WTC11 (cell line): ENCODE data around the gene SPATA45. TPM values are rescaled to one million over a fixed set of nuclear protein-coding genes. Genes with fewer than 3 reads are reported as not detected.
"Not testable (repeated sequence)": the region's sequence is repeated elsewhere in the genome, so short reads cannot be mapped to it uniquely, and the experiment has no call there.

Source experiments
- ATAC-seq: fragments of 200-7000 bp; cut with Tn5 transposase; 2 replicates; pipeline ENCODE4 v1.10.0; 2021; ENCODE audit warnings: mild to moderate bottlenecking, moderate library complexity
- CTCF ChIA-PET: fragments of 300-600 bp; sonication (Branson Sonifier 250); formaldehyde crosslinking; loops from one replicate; lab custom pipeline; 2021; ENCODE audit warnings: antibody characterized with exemption; lab: Charles Lee
- POLR2A ChIA-PET: fragments of 350-600 bp; sonication (Branson Sonifier 250); formaldehyde crosslinking; loops from one replicate; lab custom pipeline; 2021; ENCODE audit warnings: antibody characterized with exemption; lab: Charles Lee
- DNase-seq: peaks from one replicate; pipeline ENCODE4 v3.0.0; 2021; ENCODE audit warnings: low spot score
- H3K27ac Mint-ChIP-seq: 2 replicates; pipeline ENCODE4 v1.8.0; 2021; ENCODE audit warnings: mixed read lengths
- H3K27me3 Mint-ChIP-seq: 2 replicates; pipeline ENCODE4 v1.8.0; 2021; ENCODE audit warnings: low read depth, mild to moderate bottlenecking, moderate library complexity, mixed read lengths
- H3K36me3 Mint-ChIP-seq: 2 replicates; pipeline ENCODE4 v1.8.0; 2021; ENCODE audit warnings: mixed read lengths
- H3K4me1 Mint-ChIP-seq: 2 replicates; pipeline ENCODE4 v1.8.0; 2022; ENCODE audit warnings: mixed read lengths
- H3K4me3 Mint-ChIP-seq: 2 replicates; pipeline ENCODE4 v1.8.0; 2021; ENCODE audit warnings: mild to moderate bottlenecking, moderate library complexity, mixed read lengths
- H3K9me3 Mint-ChIP-seq: 2 replicates; pipeline ENCODE4 v1.8.0; 2021; ENCODE audit warnings: mixed read lengths
- AR ChIP-seq: fragments of 250-450 bp; sonication (Bioruptor Pico); IDR thresholded peaks from 2 replicates; pipeline ENCODE4 v1.9.0; 2021; ENCODE audit warnings: mild to moderate bottlenecking
- FOXK1 ChIP-seq: sonication (generic); formaldehyde crosslinking; IDR thresholded peaks from 2 replicates; pipeline ENCODE4 v1.8.0; 2022; ENCODE audit warnings: mild to moderate bottlenecking, moderate library complexity, missing genetic modification reagents
- HMGA2 ChIP-seq: fragments of 250-450 bp; sonication (Bioruptor Pico); IDR thresholded peaks from 2 replicates; pipeline ENCODE4 v1.4.0; 2021; ENCODE audit warnings: mild to moderate bottlenecking, moderate library complexity
- NFYB ChIP-seq: sonication (generic); formaldehyde crosslinking; conservative IDR thresholded peaks from 2 replicates; pipeline ENCODE4 v1.8.0; 2022; ENCODE audit warnings: low read depth, missing genetic modification reagents
- OVOL2 ChIP-seq: fragments of 250-450 bp; sonication (Bioruptor Pico); IDR thresholded peaks from 2 replicates; pipeline ENCODE4 v1.9.0; 2021; ENCODE audit warnings: mild to moderate bottlenecking, borderline replicate concordance
- RELA ChIP-seq: sonication (generic); formaldehyde crosslinking; IDR thresholded peaks from 2 replicates; pipeline ENCODE4 v1.8.1; 2022; ENCODE audit warnings: missing genetic modification reagents, mild to moderate bottlenecking, borderline replicate concordance
- RORB ChIP-seq: fragments of 250-450 bp; sonication (Bioruptor Pico); IDR thresholded peaks from 2 replicates; pipeline ENCODE4 v1.9.0; 2021; ENCODE audit warnings: mild to moderate bottlenecking
- SMAD3 ChIP-seq: sonication (generic); formaldehyde crosslinking; IDR thresholded peaks from 2 replicates; pipeline ENCODE4 v1.8.0; 2022; ENCODE audit warnings: missing genetic modification reagents, mild to moderate bottlenecking, borderline replicate concordance
- SOX15 ChIP-seq: fragments of 250-450 bp; sonication (Bioruptor Pico); IDR thresholded peaks from 2 replicates; pipeline ENCODE4 v1.9.0; 2021; ENCODE audit warnings: mild to moderate bottlenecking
- ZNF219 ChIP-seq: sonication (generic); formaldehyde crosslinking; IDR thresholded peaks from 2 replicates; pipeline ENCODE4 v1.8.0; 2023; ENCODE audit warnings: missing genetic modification reagents, mild to moderate bottlenecking, borderline replicate concordance
- ZNF263 ChIP-seq: sonication (generic); formaldehyde crosslinking; IDR thresholded peaks from 2 replicates; pipeline ENCODE4 v1.8.1; 2022; ENCODE audit warnings: low read depth, mild to moderate bottlenecking, moderate library complexity, missing genetic modification reagents
- ZNF317 ChIP-seq: sonication (generic); formaldehyde crosslinking; IDR thresholded peaks from 2 replicates; pipeline ENCODE4 v1.8.1; 2023; ENCODE audit warnings: low read depth, mild to moderate bottlenecking, moderate library complexity, missing genetic modification reagents, borderline replicate concordance
- ZNF423 ChIP-seq: fragments of 250-450 bp; sonication (Bioruptor Pico); IDR thresholded peaks from 2 replicates; pipeline ENCODE4 v2.1.2; 2022; ENCODE audit warnings: mild to moderate bottlenecking, moderate library complexity
- total RNA-seq: library from RNA; stranded (reverse); gene quantifications from 3 replicates; pipeline ENCODE4 v1.2.3, GENCODE V29; 2021
- TF ChIP-seq, protein P1 (sequence below): fragments of 250-450 bp; sonication (Bioruptor Pico); IDR thresholded peaks from 2 replicates; pipeline ENCODE4 v1.8.0; 2021; ENCODE audit warnings: mild to moderate bottlenecking
- TF ChIP-seq, protein P2 (sequence below): sonication (generic); formaldehyde crosslinking; IDR thresholded peaks from 2 replicates; pipeline ENCODE4 v1.8.0; 2022; ENCODE audit warnings: mild to moderate bottlenecking, missing genetic modification reagents
- TF ChIP-seq, protein P3 (sequence below): sonication (generic); formaldehyde crosslinking; IDR thresholded peaks from 2 replicates; pipeline ENCODE4 v1.8.1; 2023; ENCODE audit warnings: mild to moderate bottlenecking, missing genetic modification reagents, borderline replicate concordance
- TF ChIP-seq, protein P4 (sequence below): sonication (generic); formaldehyde crosslinking; IDR thresholded peaks from 2 replicates; pipeline ENCODE4 v1.8.1; 2022; ENCODE audit warnings: missing genetic modification reagents, borderline replicate concordance
- TF ChIP-seq, protein P5 (sequence below): sonication (generic); formaldehyde crosslinking; IDR thresholded peaks from 2 replicates; pipeline ENCODE4 v1.8.1; 2023; ENCODE audit warnings: mild to moderate bottlenecking, missing genetic modification reagents, moderate library complexity

Gene SPATA45
- total RNA-seq, 1 experiment from 2014 or later: 0.90 TPM

DNA sequence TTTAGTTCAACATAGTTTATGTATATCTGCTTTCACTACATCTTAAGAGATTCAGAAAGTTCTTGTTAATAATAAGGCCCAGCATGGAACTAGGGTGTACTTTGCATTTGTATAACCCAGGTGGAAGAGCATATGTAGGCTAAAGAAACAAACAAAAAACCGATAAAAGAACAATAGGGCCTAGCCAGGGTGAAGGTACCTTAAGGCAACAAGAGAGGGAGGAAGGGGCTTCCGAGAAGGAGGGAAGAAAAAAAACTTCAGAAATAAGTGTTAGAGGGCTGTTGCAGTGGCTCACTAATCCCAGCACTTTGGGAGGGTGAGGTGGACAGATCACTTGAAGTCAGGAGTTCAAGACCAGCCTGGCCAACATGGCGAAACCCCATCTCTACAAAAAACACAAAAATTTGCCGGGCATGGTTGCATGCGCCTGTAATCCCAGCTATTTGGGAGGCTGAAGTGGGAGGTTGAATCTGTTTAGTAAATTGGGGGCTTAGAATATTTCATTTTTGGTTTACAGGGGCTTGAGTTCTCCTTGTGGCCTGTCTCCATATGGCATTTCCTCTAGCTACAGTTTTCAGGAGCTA, 4.7 kb upstream of the SPATA45 start:
- Mint-ChIP-seq H3K4me3 (peak overlapping the region; percentile 29; the same call in 1 of the 2 replicates), H3K27ac (peak overlapping the region; percentile 84), H3K27me3 (peaks cover 19% of the 10 kb centered on the region), H3K36me3 (peaks cover 23% of the 10 kb centered on the region), H3K9me3 (peaks cover 15% of the 10 kb centered on the region), H3K4me1 (peaks cover 44% of the 10 kb centered on the region)
- CTCF ChIA-PET: interaction anchor here (1.1 kb wide), 1 partner anchor 37 kb away, joined by 6 read pairs; no protein-coding TSS in a partner anchor
- TF ChIP-seq, protein P1, sequence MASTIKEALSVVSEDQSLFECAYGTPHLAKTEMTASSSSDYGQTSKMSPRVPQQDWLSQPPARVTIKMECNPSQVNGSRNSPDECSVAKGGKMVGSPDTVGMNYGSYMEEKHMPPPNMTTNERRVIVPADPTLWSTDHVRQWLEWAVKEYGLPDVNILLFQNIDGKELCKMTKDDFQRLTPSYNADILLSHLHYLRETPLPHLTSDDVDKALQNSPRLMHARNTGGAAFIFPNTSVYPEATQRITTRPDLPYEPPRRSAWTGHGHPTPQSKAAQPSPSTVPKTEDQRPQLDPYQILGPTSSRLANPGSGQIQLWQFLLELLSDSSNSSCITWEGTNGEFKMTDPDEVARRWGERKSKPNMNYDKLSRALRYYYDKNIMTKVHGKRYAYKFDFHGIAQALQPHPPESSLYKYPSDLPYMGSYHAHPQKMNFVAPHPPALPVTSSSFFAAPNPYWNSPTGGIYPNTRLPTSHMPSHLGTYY (CRISPR knock-in tag): peak; percentile 27; the same call in 1 of the 2 replicates
- TF ChIP-seq, protein P2, sequence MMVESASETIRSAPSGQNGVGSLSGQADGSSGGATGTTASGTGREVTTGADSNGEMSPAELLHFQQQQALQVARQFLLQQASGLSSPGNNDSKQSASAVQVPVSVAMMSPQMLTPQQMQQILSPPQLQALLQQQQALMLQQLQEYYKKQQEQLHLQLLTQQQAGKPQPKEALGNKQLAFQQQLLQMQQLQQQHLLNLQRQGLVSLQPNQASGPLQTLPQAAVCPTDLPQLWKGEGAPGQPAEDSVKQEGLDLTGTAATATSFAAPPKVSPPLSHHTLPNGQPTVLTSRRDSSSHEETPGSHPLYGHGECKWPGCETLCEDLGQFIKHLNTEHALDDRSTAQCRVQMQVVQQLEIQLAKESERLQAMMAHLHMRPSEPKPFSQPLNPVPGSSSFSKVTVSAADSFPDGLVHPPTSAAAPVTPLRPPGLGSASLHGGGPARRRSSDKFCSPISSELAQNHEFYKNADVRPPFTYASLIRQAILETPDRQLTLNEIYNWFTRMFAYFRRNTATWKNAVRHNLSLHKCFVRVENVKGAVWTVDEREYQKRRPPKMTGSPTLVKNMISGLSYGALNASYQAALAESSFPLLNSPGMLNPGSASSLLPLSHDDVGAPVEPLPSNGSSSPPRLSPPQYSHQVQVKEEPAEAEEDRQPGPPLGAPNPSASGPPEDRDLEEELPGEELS (CRISPR knock-in tag): peak; percentile 65; the same call in 1 of the 2 replicates
- 0 out of 2 replicates have a peak, but pooled peaks have one; percentile 23 for TF ChIP-seq SMAD3 (CRISPR knock-in tag)
- TF ChIP-seq, protein P3, sequence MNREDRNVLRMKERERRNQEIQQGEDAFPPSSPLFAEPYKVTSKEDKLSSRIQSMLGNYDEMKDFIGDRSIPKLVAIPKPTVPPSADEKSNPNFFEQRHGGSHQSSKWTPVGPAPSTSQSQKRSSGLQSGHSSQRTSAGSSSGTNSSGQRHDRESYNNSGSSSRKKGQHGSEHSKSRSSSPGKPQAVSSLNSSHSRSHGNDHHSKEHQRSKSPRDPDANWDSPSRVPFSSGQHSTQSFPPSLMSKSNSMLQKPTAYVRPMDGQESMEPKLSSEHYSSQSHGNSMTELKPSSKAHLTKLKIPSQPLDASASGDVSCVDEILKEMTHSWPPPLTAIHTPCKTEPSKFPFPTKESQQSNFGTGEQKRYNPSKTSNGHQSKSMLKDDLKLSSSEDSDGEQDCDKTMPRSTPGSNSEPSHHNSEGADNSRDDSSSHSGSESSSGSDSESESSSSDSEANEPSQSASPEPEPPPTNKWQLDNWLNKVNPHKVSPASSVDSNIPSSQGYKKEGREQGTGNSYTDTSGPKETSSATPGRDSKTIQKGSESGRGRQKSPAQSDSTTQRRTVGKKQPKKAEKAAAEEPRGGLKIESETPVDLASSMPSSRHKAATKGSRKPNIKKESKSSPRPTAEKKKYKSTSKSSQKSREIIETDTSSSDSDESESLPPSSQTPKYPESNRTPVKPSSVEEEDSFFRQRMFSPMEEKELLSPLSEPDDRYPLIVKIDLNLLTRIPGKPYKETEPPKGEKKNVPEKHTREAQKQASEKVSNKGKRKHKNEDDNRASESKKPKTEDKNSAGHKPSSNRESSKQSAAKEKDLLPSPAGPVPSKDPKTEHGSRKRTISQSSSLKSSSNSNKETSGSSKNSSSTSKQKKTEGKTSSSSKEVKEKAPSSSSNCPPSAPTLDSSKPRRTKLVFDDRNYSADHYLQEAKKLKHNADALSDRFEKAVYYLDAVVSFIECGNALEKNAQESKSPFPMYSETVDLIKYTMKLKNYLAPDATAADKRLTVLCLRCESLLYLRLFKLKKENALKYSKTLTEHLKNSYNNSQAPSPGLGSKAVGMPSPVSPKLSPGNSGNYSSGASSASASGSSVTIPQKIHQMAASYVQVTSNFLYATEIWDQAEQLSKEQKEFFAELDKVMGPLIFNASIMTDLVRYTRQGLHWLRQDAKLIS (CRISPR knock-in tag): no peak
- no peak for TF ChIP-seq RORB (CRISPR knock-in tag)
- no peak for TF ChIP-seq AR
- ATAC-seq (peak; percentile 94), DNase-seq (no peak)
- POLR2A ChIA-PET: no interaction called here

DNA sequence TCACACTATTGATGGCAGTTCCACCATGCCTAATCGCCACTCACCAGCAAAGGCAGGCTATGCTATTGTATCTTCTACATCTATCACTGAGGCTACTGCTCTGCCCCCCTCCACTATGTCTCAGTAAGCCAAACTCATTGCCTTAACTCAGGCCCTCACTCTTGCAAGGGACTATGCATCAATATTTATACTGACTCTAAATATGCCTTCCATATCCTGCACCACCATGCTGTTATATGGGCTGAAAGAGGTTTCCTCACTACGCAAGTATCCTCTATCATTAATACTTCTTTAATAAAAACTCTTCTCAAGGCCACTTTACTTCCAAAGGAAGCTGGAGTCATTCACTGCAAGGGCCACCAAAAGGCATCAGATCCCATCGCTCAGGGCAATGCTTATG, 2.9 kb downstream of the SPATA45 start:
- H3K27ac Mint-ChIP-seq, CTCF ChIA-PET: not testable (repeated sequence)
- POLR2A ChIA-PET: interaction anchor here (1.0 kb wide), 1 partner anchor 16 kb away, joined by 3 read pairs; no protein-coding TSS in a partner anchor

DNA sequence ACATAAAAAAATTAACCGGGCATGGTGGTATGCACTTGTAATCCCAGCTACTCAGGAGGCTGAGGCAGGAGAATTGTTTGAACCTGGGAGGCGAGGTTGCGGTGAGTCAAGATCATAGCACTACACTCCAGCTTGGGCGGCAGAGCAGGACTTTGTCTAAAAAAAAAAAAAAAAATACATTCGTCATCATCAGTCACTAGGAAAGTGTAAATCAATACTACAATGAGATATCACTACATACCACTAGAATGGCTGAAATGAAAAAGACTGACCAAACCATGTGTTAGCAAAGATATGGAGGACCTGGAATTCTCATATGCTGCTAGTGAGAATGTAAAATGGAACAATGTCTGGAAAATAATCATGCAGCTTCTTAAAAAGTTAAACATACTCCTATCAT, 9.3 kb downstream of the SPATA45 start:
- Mint-ChIP-seq H3K36me3 (no peaks in the 10 kb centered on the region), H3K9me3 (no peaks in the 10 kb centered on the region), H3K4me3 (no peak overlapping the region), H3K27me3 (peaks cover 3% of the 10 kb centered on the region), H3K27ac (no peak overlapping the region), H3K4me1 (no peaks in the 10 kb centered on the region)
- ATAC-seq: no peak
- DNase-seq: no peak
- CTCF ChIA-PET: no interaction called here
- POLR2A ChIA-PET: no interaction called here
- TF ChIP-seq SOX15 (no peak), ZNF317 (CRISPR knock-in tag) (no peak), ZNF219 (no peak), NFYB (no peak), FOXK1 (CRISPR knock-in tag) (no peak), OVOL2 (CRISPR knock-in tag) (no peak), ZNF263 (CRISPR knock-in tag) (no peak), ZNF423 (CRISPR knock-in tag) (no peak), HMGA2 (no peak), RELA (CRISPR knock-in tag) (no peak)
- TF ChIP-seq, protein P4, sequence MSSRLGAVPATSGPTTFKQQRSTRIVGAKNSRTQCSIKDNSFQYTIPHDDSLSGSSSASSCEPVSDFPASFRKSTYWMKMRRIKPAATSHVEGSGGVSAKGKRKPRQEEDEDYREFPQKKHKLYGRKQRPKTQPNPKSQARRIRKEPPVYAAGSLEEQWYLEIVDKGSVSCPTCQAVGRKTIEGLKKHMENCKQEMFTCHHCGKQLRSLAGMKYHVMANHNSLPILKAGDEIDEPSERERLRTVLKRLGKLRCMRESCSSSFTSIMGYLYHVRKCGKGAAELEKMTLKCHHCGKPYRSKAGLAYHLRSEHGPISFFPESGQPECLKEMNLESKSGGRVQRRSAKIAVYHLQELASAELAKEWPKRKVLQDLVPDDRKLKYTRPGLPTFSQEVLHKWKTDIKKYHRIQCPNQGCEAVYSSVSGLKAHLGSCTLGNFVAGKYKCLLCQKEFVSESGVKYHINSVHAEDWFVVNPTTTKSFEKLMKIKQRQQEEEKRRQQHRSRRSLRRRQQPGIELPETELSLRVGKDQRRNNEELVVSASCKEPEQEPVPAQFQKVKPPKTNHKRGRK (CRISPR knock-in tag): no peak
- TF ChIP-seq, protein P5, sequence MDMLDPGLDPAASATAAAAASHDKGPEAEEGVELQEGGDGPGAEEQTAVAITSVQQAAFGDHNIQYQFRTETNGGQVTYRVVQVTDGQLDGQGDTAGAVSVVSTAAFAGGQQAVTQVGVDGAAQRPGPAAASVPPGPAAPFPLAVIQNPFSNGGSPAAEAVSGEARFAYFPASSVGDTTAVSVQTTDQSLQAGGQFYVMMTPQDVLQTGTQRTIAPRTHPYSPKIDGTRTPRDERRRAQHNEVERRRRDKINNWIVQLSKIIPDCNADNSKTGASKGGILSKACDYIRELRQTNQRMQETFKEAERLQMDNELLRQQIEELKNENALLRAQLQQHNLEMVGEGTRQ (CRISPR knock-in tag): no peak

More for the DNA sequence above, 2.9 kb downstream of the SPATA45 start:
- not testable (repeated sequence) for H3K36me3 Mint-ChIP-seq, H3K4me3 Mint-ChIP-seq, DNase-seq, ATAC-seq, H3K4me1 Mint-ChIP-seq, H3K27me3 Mint-ChIP-seq, H3K9me3 Mint-ChIP-seq
